ENCODE results near the gene KLHDC4. TPM values are rescaled to one million over a fixed set of nuclear protein-coding genes. Genes with fewer than 3 reads are reported as not detected.
"Not testable (repeated sequence)": the region's sequence is repeated elsewhere in the genome, so short reads cannot be mapped to it uniquely, and the experiment has no call there.

The KLHDC4 gene
- total RNA-seq, result 12.8 and 16.3 TPM in 2 replicates
- polyA plus RNA-seq, result 15.6 and 17.7 TPM in 2 replicates

DNA sequence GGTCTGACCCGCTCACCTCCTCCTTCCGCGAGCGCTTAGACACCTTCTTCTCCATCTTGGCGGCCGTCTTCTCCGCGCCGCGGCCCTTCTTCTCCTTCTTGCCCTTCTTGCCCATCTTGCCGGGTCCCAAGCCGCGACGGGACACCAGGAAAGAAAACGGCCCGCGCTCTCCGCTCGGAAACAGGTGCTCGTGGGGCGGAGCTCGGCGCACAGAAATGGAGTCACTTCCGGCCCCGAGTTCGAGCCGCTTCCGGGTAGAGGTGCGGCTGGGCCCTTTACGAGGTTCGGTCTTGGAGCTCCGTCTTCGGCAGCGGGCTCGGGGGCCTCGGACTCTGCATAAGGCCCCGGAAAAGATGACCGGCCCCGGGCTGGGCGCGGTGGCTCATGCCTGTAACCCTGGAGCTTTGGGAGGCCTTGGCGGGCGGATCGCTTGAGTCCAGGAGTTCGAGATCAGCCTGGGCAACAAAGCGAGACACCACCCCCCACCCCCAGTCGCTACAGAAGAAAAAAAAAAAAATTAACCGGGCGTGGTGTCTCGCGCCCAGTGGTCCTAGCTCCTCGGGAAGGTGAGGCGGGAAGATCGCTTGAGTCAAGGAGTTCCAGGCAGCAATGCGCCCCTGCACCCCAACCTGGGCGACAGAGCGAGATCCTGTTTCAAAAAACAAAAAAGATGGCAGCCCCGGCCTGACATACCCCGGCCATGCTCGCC lies at the start of gene KLHDC4:
Gene KLHDC4 (minus strand): TSS at position 211 of the 709 bp plus-strand sequence. CDS start 96 bp downstream, at position 115.
- Histone ChIP-seq H3K4me3 (peak within 1 kb of the TSS; percentile 93), H3K9me2 (replicated peaks; ENCODE audit: insufficient read depth) (no peaks in the 10 kb centered on the region), H3K27me3 (no peaks in the 10 kb centered on the region), H3K4me1 (ENCODE audit: insufficient read depth) (peaks cover 5% of the 10 kb centered on the region), H3K79me2 (peaks cover 34% of the 10 kb centered on the region), H3K36me3 (replicated peaks; ENCODE audit: insufficient read depth, low read depth) (no peaks in the 10 kb centered on the region), H2AFZ (peak within 1 kb of the TSS; percentile 77), H3K9me3 (ENCODE audit: low read depth) (no peaks in the 10 kb centered on the region), H4K20me1 (ENCODE audit: insufficient read depth, poor library complexity, severe bottlenecking) (no peaks in the 10 kb centered on the region), H3K27ac (peak within 1 kb of the TSS; percentile 93), H3K4me2 (peak within 1 kb of the TSS; percentile 87)
- DNase-seq (ENCODE audit: low spot score), result peak; percentile 94
- 5% methylated on average over 55 of the region's 60 CpGs for WGBS (ENCODE audit: low lambda C conversion rate, missing lambda C conversion rate)
- TF ChIP-seq EZH2phosphoT487 (IDR thresholded peaks at IDR 0.05; ENCODE audit: low read depth, severe bottlenecking, unreplicated experiment) (no peak), EZH2 (IDR thresholded peaks at IDR 0.05; ENCODE audit: borderline replicate concordance) (no peak)
- TF ChIP-seq, protein P1, sequence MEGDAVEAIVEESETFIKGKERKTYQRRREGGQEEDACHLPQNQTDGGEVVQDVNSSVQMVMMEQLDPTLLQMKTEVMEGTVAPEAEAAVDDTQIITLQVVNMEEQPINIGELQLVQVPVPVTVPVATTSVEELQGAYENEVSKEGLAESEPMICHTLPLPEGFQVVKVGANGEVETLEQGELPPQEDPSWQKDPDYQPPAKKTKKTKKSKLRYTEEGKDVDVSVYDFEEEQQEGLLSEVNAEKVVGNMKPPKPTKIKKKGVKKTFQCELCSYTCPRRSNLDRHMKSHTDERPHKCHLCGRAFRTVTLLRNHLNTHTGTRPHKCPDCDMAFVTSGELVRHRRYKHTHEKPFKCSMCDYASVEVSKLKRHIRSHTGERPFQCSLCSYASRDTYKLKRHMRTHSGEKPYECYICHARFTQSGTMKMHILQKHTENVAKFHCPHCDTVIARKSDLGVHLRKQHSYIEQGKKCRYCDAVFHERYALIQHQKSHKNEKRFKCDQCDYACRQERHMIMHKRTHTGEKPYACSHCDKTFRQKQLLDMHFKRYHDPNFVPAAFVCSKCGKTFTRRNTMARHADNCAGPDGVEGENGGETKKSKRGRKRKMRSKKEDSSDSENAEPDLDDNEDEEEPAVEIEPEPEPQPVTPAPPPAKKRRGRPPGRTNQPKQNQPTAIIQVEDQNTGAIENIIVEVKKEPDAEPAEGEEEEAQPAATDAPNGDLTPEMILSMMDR (IDR thresholded peaks at IDR 0.05; ENCODE audit: poor library complexity), result no peak

DNA sequence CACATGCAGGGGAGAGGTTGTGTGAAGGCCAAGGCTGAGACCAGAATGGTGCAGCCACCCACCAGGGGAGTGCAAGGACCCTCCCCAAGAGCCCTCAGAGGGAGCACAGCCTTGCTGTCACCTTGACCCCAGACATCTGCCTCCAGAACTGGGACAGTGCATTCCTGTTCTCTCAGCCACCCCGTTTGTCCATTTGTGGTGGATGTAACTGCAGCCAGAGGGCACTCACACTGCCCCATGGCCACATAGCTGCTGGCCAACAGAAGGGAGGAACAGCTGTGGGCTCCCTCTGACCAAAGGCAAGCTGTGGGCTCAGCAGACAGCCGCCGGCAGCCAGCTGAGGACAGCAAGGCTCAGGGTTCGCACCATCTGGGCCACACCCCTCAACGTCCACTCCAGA lies 49.8 kb upstream of the KLHDC4 start:
- Histone ChIP-seq H3K4me2 (no peak overlapping the region), H3K4me3 (no peak overlapping the region), H3K27me3 (no peaks in the 10 kb centered on the region), H2AFZ (no peak overlapping the region), H3K9me2 (replicated peaks; ENCODE audit: insufficient read depth) (no peaks in the 10 kb centered on the region), H3K9me3 (ENCODE audit: low read depth) (no peaks in the 10 kb centered on the region), H3K36me3 (replicated peaks; ENCODE audit: insufficient read depth, low read depth) (no peaks in the 10 kb centered on the region), H3K27ac (no peak overlapping the region), H4K20me1 (ENCODE audit: insufficient read depth, poor library complexity, severe bottlenecking) (no peaks in the 10 kb centered on the region), H3K79me2 (no peaks in the 10 kb centered on the region), H3K4me1 (ENCODE audit: insufficient read depth) (no peaks in the 10 kb centered on the region)
- no peak for TF ChIP-seq EZH2phosphoT487 (IDR thresholded peaks at IDR 0.05; ENCODE audit: low read depth, severe bottlenecking, unreplicated experiment)
- no peak for TF ChIP-seq EZH2 (IDR thresholded peaks at IDR 0.05; ENCODE audit: borderline replicate concordance)
- TF ChIP-seq, protein P1 (IDR thresholded peaks at IDR 0.05; ENCODE audit: poor library complexity), result no peak
- WGBS (ENCODE audit: low lambda C conversion rate, missing lambda C conversion rate), result 66% methylated on average over 5 of the region's 5 CpGs
- DNase-seq (ENCODE audit: low spot score), result no peak

DNA sequence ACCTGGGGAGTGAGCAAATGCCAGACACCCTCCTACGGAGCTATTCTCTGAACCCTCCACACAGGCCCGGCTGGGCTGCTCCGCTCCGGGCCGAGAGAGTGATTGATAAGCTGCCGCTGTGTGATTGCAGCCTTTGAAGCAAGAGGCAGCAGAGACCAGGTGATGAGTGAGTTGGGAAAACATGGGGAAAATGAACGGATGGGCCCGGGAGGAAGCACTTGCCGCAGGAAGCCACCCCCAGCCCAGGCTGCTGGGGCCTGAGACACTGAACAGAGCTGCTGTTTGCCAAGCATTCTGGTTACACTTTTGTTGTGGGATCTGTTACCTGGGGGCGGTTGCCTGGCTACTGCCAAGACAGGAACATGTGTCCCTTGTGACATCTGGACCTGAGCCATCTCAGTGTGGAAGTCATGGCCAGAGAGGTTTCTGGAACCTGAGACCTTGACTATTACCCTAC lies 46.4 kb upstream of the KLHDC4 start:
- Histone ChIP-seq H3K4me3 (no peak overlapping the region), H3K79me2 (no peaks in the 10 kb centered on the region), H3K27me3 (no peaks in the 10 kb centered on the region), H3K9me3 (ENCODE audit: low read depth) (no peaks in the 10 kb centered on the region), H3K4me2 (no peak overlapping the region), H3K27ac (no peak overlapping the region), H3K9me2 (replicated peaks; ENCODE audit: insufficient read depth) (no peaks in the 10 kb centered on the region), H2AFZ (no peak overlapping the region), H4K20me1 (ENCODE audit: insufficient read depth, poor library complexity, severe bottlenecking) (no peaks in the 10 kb centered on the region), H3K36me3 (replicated peaks; ENCODE audit: insufficient read depth, low read depth) (no peaks in the 10 kb centered on the region), H3K4me1 (ENCODE audit: insufficient read depth) (no peaks in the 10 kb centered on the region)
- TF ChIP-seq EZH2phosphoT487 (IDR thresholded peaks at IDR 0.05; ENCODE audit: low read depth, severe bottlenecking, unreplicated experiment), result no peak
- TF ChIP-seq, protein P1 (IDR thresholded peaks at IDR 0.05; ENCODE audit: poor library complexity), result no peak
- no peak for TF ChIP-seq EZH2 (IDR thresholded peaks at IDR 0.05; ENCODE audit: borderline replicate concordance)
- WGBS (ENCODE audit: low lambda C conversion rate, missing lambda C conversion rate), result 38% methylated on average over 10 of the region's 10 CpGs
- no peak for DNase-seq (ENCODE audit: low spot score)

DNA sequence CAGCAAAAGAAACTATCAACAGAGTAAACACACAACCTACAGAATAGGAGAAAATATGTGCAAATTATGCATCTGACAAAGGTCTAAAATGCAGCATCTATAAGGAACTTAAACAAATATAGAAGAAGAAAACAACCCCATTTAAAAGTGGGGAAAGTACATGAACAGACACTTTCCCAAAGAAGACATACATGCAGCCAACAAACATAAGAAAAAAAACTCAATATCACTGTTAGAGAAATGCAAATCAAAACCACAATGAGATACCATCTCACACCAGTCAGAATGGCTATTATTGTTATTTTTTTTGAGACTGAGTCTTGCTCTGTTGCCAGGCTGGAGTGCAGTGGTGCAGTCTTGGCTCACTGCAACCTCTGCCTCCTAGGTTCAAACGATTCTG lies 45.7 kb upstream of the KLHDC4 start:
- not testable (repeated sequence) for DNase-seq (ENCODE audit: low spot score); H3K4me1 ChIP-seq (ENCODE audit: insufficient read depth); H3K4me3 ChIP-seq; H3K4me2 ChIP-seq; H2AFZ ChIP-seq; H3K9me2 ChIP-seq (replicated peaks; ENCODE audit: insufficient read depth); H3K36me3 ChIP-seq (replicated peaks; ENCODE audit: insufficient read depth, low read depth); H3K9me3 ChIP-seq (ENCODE audit: low read depth); H4K20me1 ChIP-seq (ENCODE audit: insufficient read depth, poor library complexity, severe bottlenecking); H3K27ac ChIP-seq; H3K27me3 ChIP-seq; H3K79me2 ChIP-seq
- 100% methylated on average over 1 of the region's 1 CpG for WGBS (ENCODE audit: low lambda C conversion rate, missing lambda C conversion rate)

Measured in hepatocyte (in vitro differentiated cells).